NCI-H187 (cell line): ENCODE data around the gene UGT1A7.

ENCODE experiments used
- DNase-seq, 2 experiments: peaks; one replicate each; lab custom pipeline; 2025; lab: John Stamatoyannopoulos, UW

Gene UGT1A7

DNA sequence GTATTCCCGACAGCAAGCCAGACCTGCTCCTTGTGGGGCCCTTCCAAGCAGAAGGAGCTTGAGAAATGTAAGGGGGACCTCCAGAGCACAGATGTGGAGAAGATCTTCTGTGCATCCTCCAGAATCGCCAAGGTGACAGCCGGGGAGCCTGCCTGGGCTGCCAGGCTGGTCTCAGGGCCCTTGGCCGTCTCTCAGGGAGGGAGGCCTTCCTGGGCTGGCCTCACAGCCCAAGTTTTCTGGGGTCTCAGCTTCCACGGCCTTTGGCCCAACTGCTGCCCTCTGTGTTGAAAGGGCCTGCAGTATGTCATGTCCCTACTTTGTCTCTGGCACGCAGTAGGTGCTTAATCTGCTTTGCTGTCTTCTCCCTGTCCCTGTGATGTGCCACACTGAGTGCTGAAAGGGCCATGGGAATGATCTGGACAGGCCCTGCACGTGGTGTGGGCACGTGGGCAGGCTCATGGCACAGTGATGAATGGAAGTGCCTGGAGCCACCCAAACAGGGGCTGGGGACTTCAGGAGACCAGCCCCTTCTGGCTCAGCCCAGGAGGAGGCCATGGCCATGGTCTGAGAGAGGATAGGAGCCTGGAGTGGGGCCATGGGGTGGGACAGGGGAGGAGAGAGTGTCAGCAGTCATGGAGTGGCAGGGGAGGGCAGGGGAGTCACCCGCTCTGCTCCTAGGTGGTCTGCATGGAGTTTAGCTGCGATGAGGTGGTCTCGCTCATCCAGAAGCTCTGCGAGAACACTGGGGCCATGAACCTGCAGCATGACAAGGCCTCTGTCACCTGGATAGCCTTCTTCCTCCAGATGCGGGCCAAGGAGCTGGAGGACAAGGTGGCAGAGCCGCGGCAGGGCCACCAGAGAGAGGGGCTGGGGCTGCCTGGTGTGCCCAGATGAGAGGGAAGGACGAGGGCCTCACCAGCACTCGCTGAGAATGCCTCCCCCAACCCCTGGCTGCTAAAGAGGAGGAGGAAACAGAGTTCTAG lies 137.2 kb downstream of the UGT1A7 start:
- DNase-seq: no peak

DNA sequence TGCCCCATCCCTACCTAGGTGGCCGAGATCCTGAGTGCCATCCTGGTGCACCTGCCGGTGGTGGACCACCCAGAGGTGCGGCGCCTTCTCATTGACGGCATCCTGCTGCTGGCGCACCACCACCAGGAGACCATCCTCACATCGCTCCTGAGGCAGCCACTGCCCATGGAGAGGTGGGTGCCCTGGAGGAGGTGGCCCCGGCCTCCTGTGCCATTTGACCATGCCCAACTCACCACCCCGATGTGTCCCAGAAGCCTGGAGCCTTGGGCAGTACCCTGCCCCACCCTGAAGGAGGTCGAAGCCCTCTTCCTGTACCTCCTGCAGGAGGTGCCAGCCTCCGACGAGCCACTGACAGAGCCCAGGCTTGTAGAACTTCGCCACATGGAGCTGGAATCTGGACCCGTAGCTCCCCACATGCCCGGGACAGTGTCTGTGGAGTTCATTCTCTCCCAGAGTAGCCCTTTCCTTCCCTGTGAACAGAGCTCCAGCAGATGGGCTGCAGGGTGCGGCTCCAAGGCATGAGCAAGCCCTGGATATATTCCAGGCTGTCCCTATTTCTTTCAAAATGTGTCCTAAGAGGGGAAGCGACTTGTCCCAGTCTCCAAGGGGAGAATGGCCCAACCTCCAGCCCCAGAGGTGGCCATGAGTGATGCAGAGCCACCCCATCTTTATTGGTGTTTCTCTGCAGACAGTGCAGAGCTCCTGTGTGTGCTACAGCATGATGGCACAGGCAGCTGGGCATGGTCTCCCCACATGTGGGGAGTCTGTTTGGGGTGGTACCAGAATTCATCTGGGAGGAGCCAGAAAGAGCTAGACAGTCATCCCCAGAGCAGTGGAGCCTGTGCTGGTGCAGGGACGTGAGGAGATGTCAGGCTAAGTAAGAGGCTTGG lies 138.4 kb downstream of the UGT1A7 start:
- no peak for DNase-seq

DNA sequence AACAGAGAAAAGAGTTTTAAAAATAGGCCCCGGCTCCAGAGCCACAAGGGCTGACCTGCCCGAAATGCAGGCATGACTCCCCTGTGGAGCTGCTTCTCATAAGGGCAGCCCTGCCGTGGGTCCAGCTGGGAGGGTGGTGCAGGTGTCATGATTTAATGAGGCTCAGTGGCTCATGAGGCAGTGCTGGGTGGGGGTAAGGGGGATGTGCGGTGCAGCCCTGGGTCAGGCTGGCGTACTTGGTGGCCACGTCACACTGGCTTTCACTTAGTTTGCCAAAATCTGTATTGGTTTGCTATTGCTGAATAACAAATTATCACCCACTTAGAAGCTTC lies 139.0 kb downstream of the UGT1A7 start:
- DNase-seq: no peak

DNA sequence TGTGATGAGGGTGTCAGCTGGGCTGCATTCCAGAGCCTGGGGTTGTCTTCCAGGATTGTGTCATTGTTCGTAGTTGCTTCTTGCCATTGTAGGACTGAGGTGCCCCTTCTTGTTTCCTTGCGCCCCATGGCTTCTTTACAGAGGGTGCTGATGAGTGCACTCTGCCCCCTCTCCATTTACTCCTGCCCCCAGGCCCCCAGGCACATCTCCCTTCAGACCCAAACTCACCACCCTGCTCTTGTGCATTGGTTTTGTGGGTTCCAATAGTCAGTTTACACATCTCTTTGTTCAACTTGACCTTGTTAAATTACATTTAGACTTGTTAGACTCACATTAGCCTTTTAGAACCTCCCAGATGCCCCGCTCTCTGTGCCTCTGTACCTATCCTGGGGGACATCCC lies 139.5 kb downstream of the UGT1A7 start:
- no peak for DNase-seq

DNA sequence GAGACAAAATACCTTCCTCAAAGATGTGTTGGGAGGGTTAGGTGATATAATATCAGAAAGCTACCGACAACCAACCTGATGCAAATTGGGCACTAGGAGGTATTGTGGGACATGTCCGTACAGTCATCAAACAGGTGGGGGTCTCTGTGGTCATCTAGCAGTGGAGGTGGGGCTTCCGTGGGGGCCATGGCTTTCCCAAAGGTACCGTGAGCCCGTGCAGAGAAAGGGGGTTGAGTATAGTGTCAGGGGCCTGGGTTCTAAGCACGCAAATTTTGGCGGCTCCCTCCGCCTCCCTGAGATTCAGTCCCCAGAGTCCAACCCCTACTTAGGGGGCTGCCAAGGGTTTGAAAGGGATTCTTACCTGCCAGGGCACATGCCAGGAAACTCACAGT lies 140.0 kb downstream of the UGT1A7 start:
- no peak for DNase-seq

DNA sequence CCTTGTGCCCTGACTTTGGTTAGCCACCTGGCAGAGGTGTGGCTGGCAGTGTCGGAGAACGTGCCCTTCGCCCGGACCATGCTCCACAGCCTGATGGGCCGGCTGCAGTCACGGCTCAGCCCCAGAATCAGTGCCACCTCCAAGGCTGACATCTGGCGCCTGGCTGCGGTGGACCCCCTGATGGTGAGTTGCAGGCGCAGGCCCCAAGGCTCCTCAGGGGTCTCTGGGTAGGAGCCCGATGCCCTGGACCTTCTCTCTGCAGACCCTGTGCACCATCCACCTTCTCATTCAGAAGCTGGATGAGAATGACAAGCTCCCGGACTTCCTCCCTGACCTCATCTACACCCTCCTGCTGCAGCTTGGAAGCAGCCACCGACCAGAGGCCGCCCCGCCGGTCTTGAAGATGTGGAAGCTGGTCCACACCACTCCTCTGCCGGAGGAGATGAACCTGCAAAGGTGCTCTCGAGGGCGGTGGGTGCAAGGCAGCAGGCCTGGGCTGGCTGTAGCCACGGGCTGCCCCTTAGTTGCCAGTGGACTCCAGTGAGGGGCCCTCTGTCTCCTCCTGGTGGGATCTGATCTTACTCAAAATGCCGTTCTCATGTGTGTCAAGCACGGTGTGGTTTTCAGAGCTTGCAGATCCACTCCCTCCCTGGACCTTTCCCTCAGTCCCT lies 140.5 kb downstream of the UGT1A7 start:
- DNase-seq: no peak
